SH-SY5Y (cell line): ENCODE measurements around the gene SPOCK3.

ENCODE experiments used
- GATA2 ChIP-seq: IDR thresholded peaks from 2 replicates; pipeline ENCODE4 v1.6.1; 2011; ENCODE audit warnings: mild to moderate bottlenecking, low read depth, low read length
- GATA3 ChIP-seq: IDR thresholded peaks from 2 replicates; pipeline ENCODE4 v1.6.1; 2011; ENCODE audit warnings: low read depth, mild to moderate bottlenecking, low read length, moderate library complexity

- TF ChIP-seq GATA2 = no peak
- no peak for TF ChIP-seq GATA3
These were observed 500.6 kb downstream of the SPOCK3 start for GRCh38 chr4:166733686-166734085.
